HCT116 (cell line): Measurements from ENCODE around the gene TMEM119. TPM values are rescaled to one million over a fixed set of nuclear protein-coding genes. Genes with fewer than 3 reads are reported as not detected.

Experiments used
- ATAC-seq: fragments of 200-7000 bp; cut with Tn5 transposase; 2 replicates; pipeline ENCODE4 v1.9.1; 2020; ENCODE audit warnings: mild to moderate bottlenecking, moderate library complexity
- BruUV-seq: library from RNA; stranded (reverse); fragments of 400-500 nt; replicated peaks from 2 replicates; lab custom pipeline; 2021; lab: Mats Ljungman, UMichigan
- CTCF ChIA-PET: fragments of 300-600 bp; sonication (Branson Sonifier 250); formaldehyde crosslinking; loops from one replicate; lab custom pipeline; 2021; ENCODE audit warnings: antibody characterized with exemption; lab: Charles Lee
- POLR2A ChIA-PET: fragments of 300-600, 350-600 bp; sonication (Branson Sonifier 250); formaldehyde crosslinking; loops from one replicate; lab custom pipeline; 2021; ENCODE audit warnings: antibody characterized with exemption; lab: Charles Lee
- RAD21 ChIA-PET, 2 experiments: fragments of 300-600 bp; sonication (Branson Sonifier 250); formaldehyde crosslinking; loops; one replicate each; lab custom pipeline; 2023; ENCODE audit warnings: low total read pairs in 2 of 2; ENCODE audit not compliant: uncharacterized antibody in 2 of 2, unreplicated experiment in 2 of 2, low non-redundant PET in 1 of 2; lab: Charles Lee
- DNase-seq: peaks from one replicate; pipeline ENCODE4 v3.0.0-alpha.2; 2010; ENCODE audit warnings: low read depth, low spot score
- H2AFZ ChIP-seq: fragments of 200-600 bp; shearing (Covaris generic), sonication (generic); 2 replicates; pipeline ENCODE4 v1.6.1; 2017; ENCODE audit warnings: low read depth, mixed run types, mixed read lengths, antibody characterized with exemption, low read length; ENCODE audit not compliant: poor library complexity, severe bottlenecking
- H3K27ac ChIP-seq: 2 replicates; pipeline ENCODE4 v1.5.1; 2012; ENCODE audit warnings: low read depth, low read length
- H3K27me3 ChIP-seq: fragments of 200-600 bp; sonication (generic); 2 replicates; pipeline ENCODE4 v1.6.1; 2016; ENCODE audit warnings: mixed run types, low read length, mixed read lengths; ENCODE audit not compliant: insufficient read depth
- H3K36me3 ChIP-seq, 2 experiments: fragments of 200-500 bp in 1 of 2; fragments of 200-600 bp in 1 of 2; sonication (Bioruptor generic) in 1 of 2; sonication (generic) in 1 of 2; 2 replicates each; pipeline versions ENCODE4 v1.5.1 to v1.6.1; 2014 to 2016; ENCODE audit warnings: low read length in 2 of 2, inconsistent platforms in 1 of 2, mixed read lengths in 1 of 2, mixed run types in 1 of 2; ENCODE audit not compliant: insufficient read depth in 2 of 2, control insufficient read depth in 1 of 2
- H3K4me1 ChIP-seq, 2 experiments: fragments of 200-600 bp in 1 of 2; sonication (generic) in 1 of 2; 2 replicates each; pipeline versions ENCODE4 v1.5.1 to v1.6.1; 2012 to 2017; ENCODE audit warnings: low read length in 2 of 2, inconsistent platforms in 1 of 2, mild to moderate bottlenecking in 1 of 2, mixed read lengths in 1 of 2, mixed run types in 1 of 2, moderate library complexity in 1 of 2; ENCODE audit not compliant: insufficient read depth in 2 of 2, control insufficient read depth in 1 of 2
- H3K4me2 ChIP-seq: fragments of 200-600 bp; sonication (generic); 2 replicates; pipeline ENCODE4 v1.6.1; 2017; ENCODE audit warnings: mixed run types, low read length, mixed read lengths
- H3K4me3 ChIP-seq, 2 experiments: fragments of 200-600 bp in 1 of 2; sonication (generic) in 1 of 2; replicated peaks in 1 of 2; 2 replicates each; pipeline ENCODE4 v1.5.1; 2011 to 2016; ENCODE audit warnings: low read length in 2 of 2, control low read depth in 1 of 2, low read depth in 1 of 2, mild to moderate bottlenecking in 1 of 2, mixed read lengths in 1 of 2, mixed run types in 1 of 2
- H3K79me2 ChIP-seq: fragments of 200-600 bp; sonication (generic); 2 replicates; pipeline ENCODE4 v1.6.1; 2017; ENCODE audit warnings: mild to moderate bottlenecking, mixed run types, low read length, moderate library complexity, mixed read lengths; ENCODE audit not compliant: insufficient read depth
- H3K9ac ChIP-seq: fragments of 200-600 bp; sonication (generic); 2 replicates; pipeline ENCODE4 v1.6.1; 2016; ENCODE audit warnings: low read length, mixed read lengths
- H3K9me2 ChIP-seq: fragments of 200-600 bp; sonication (generic), shearing (Covaris generic); 2 replicates; pipeline ENCODE4 v1.6.1; 2017; ENCODE audit warnings: mixed run types, mild to moderate bottlenecking, moderate library complexity; ENCODE audit not compliant: insufficient read depth
- H3K9me3 ChIP-seq, 2 experiments: fragments of 200-500 bp in 1 of 2; fragments of 200-600 bp in 1 of 2; sonication (Bioruptor generic) in 1 of 2; sonication (generic) in 1 of 2; 2 replicates each; pipeline ENCODE4 v1.6.1; 2014 to 2017; ENCODE audit warnings: low read length in 2 of 2, mixed read lengths in 2 of 2, inconsistent platforms in 1 of 2, low read depth in 1 of 2, mild to moderate bottlenecking in 1 of 2, mixed run types in 1 of 2, moderate library complexity in 1 of 2; ENCODE audit not compliant: control insufficient read depth in 1 of 2, insufficient read depth in 1 of 2
- H4K20me1 ChIP-seq: fragments of 200-600 bp; sonication (generic), shearing (Covaris generic); 2 replicates; pipeline ENCODE4 v1.6.1; 2017; ENCODE audit warnings: mixed run types, mild to moderate bottlenecking, moderate library complexity; ENCODE audit not compliant: insufficient read depth
- ATF3 ChIP-seq: IDR thresholded peaks from 2 replicates; pipeline ENCODE4 v1.6.1; 2012
- CBX3 ChIP-seq: IDR thresholded peaks from 2 replicates; pipeline ENCODE4 v1.6.1; 2012; ENCODE audit warnings: low read depth
- CEBPB ChIP-seq: IDR thresholded peaks from 2 replicates; pipeline ENCODE4 v1.6.1; 2012; ENCODE audit warnings: low read depth
- CTCF ChIP-seq, 3 experiments: fragments of 200-600 bp in 1 of 3; sonication (generic) in 1 of 3; IDR thresholded peaks in 2 of 3; conservative IDR thresholded peaks in 1 of 3; 2 replicates each; pipeline ENCODE4 v1.5.1; 2012 to 2017; ENCODE audit warnings: low read depth in 2 of 3, low read length in 2 of 3, antibody characterized with exemption in 1 of 3, borderline replicate concordance in 1 of 3, control low read depth in 1 of 3, mild to moderate bottlenecking in 1 of 3, mixed read lengths in 1 of 3, mixed run types in 1 of 3, moderate library complexity in 1 of 3; ENCODE audit not compliant: insufficient read depth in 1 of 3
- EGR1 ChIP-seq: IDR thresholded peaks from 2 replicates; pipeline ENCODE4 v1.6.1; 2012; ENCODE audit warnings: low read depth
- ELF1 ChIP-seq: IDR thresholded peaks from 2 replicates; pipeline ENCODE4 v1.6.1; 2012; ENCODE audit warnings: low read depth, borderline replicate concordance
- EZH2 ChIP-seq: fragments of 200-600 bp; sonication (generic); IDR thresholded peaks from 2 replicates; pipeline ENCODE4 v1.6.1; 2017; ENCODE audit warnings: antibody characterized with exemption, mixed run types
- EZH2phosphoT487 ChIP-seq: fragments of 200-600 bp; IDR thresholded peaks from 2 replicates; pipeline ENCODE4 v1.6.1; 2018; ENCODE audit warnings: antibody characterized with exemption, borderline replicate concordance
- MAX ChIP-seq: IDR thresholded peaks from 2 replicates; pipeline ENCODE4 v1.6.1; 2012
- POLR2A ChIP-seq: IDR thresholded peaks from 2 replicates; pipeline ENCODE4 v1.7.0; 2011; ENCODE audit warnings: borderline replicate concordance; ENCODE audit not compliant: insufficient read depth, insufficient read length; ENCODE audit errors: extremely low read depth
- POLR2AphosphoS5 ChIP-seq: IDR thresholded peaks from 2 replicates; pipeline ENCODE4 v1.6.1; 2011; ENCODE audit warnings: mild to moderate bottlenecking, low read depth, low read length, moderate library complexity
- RAD21 ChIP-seq: IDR thresholded peaks from 2 replicates; pipeline ENCODE4 v1.6.1; 2012; ENCODE audit warnings: low read depth, mild to moderate bottlenecking
- REST ChIP-seq: IDR thresholded peaks from 2 replicates; pipeline ENCODE4 v1.6.1; 2012; ENCODE audit warnings: low read depth
- SIN3A ChIP-seq: IDR thresholded peaks from 2 replicates; pipeline ENCODE4 v1.6.1; 2012; ENCODE audit warnings: low read depth
- SP1 ChIP-seq: IDR thresholded peaks from 2 replicates; pipeline ENCODE4 v1.6.1; 2012; ENCODE audit warnings: low read depth
- SRF ChIP-seq: IDR thresholded peaks from 2 replicates; pipeline ENCODE4 v1.6.1; 2012; ENCODE audit warnings: low read depth
- TCF7L2 ChIP-seq: IDR thresholded peaks from 2 replicates; pipeline ENCODE4 v1.7.0; 2011; ENCODE audit warnings: borderline replicate concordance, inconsistent platforms; ENCODE audit not compliant: insufficient read depth, insufficient read length; ENCODE audit errors: extremely low read depth
- YY1 ChIP-seq: IDR thresholded peaks from 2 replicates; pipeline ENCODE4 v1.6.1; 2011; ENCODE audit warnings: low read length, low read depth, moderate library complexity, mild to moderate bottlenecking; ENCODE audit not compliant: insufficient replicate concordance; ENCODE audit errors: extremely low read depth
- ZBTB33 ChIP-seq: IDR thresholded peaks from 2 replicates; pipeline ENCODE4 v1.6.1; 2011; ENCODE audit warnings: mild to moderate bottlenecking, low read length, moderate library complexity; ENCODE audit not compliant: insufficient replicate concordance; ENCODE audit errors: extremely low read depth
- intact Hi-C: fragments of 100-400 bp; cut with micrococcal nuclease; formaldehyde crosslinking; loops from 2 replicates; pipeline ENCODE4 v1.10.0; 2022
- total RNA-seq: library from RNA; stranded (reverse); gene quantifications from one replicate; pipeline ENCODE4 v1.2.1, GENCODE V29; 2021; ENCODE audit not compliant: unreplicated experiment

The TMEM119 gene
- total RNA-seq, 1 experiment from 2014 or later, result not detected

- no peak overlapping the region for H3K4me2 ChIP-seq
- BruUV-seq, result no TSS peak
- no peaks in the 10 kb centered on the region for H3K36me3 ChIP-seq
- no peak overlapping the region for H3K27ac ChIP-seq
- H3K4me1 ChIP-seq, result peaks cover 17 to 28% of the 10 kb centered on the region in 2 experiments
- no peak overlapping the region for H3K9ac ChIP-seq
- no peaks in the 10 kb centered on the region for H3K27me3 ChIP-seq
- POLR2A ChIA-PET, result interaction anchor here (0.6 kb wide), 1 partner anchor 11 kb away, joined by 5 read pairs; no protein-coding TSS in a partner anchor
- no peaks in the 10 kb centered on the region for H3K9me2 ChIP-seq
- CTCF ChIA-PET, result no interaction called here
- ATAC-seq (no peak), DNase-seq (no peak)
- no peak overlapping the region for H3K4me3 ChIP-seq
- H3K9me3 ChIP-seq, result no peaks in the 10 kb centered on the region
- RAD21 ChIA-PET, result no interaction called here
- H2AFZ ChIP-seq, result no peak overlapping the region
- TF ChIP-seq RAD21 (no peak), SRF (no peak), MAX (no peak), POLR2A (no peak), SIN3A (no peak), CTCF (IDR thresholded peaks at IDR 0.05 in 2 of 3, conservative IDR thresholded peaks at IDR 0.05 in 1 of 3; ENCODE audit: borderline replicate concordance in 1 of 3, insufficient read depth in 1 of 3, low read depth in 2 of 3, low read length in 2 of 3) (no peak), EZH2phosphoT487 (no peak), REST (no peak), EZH2 (no peak), POLR2AphosphoS5 (no peak), ATF3 (no peak), EGR1 (no peak), ZBTB33 (no peak), YY1 (no peak), SP1 (no peak), ELF1 (no peak), CEBPB (no peak), CBX3 (no peak), TCF7L2 (no peak)
- no peaks in the 10 kb centered on the region for H4K20me1 ChIP-seq
- no peaks in the 10 kb centered on the region for H3K79me2 ChIP-seq
- intact Hi-C loops, result no loop called here
Measured at GRCh38 chr12:108635997-108636808, 38.3 kb upstream of the TMEM119 start.
